Fibroblast of gingiva (primary cell): ENCODE measurements around the gene ARPP19.
A peak's percentile ranks its signal among the peaks of the same experiment; 100 is the strongest.
"Not testable (repeated sequence)": the region's sequence is repeated elsewhere in the genome, so short reads cannot be mapped to it uniquely, and the experiment has no call there.

Experiments
- DNase-seq: peaks from one replicate; pipeline ENCODE4 v3.0.0-alpha.2; 2011; ENCODE audit warnings: low read depth

Gene ARPP19

DNA sequence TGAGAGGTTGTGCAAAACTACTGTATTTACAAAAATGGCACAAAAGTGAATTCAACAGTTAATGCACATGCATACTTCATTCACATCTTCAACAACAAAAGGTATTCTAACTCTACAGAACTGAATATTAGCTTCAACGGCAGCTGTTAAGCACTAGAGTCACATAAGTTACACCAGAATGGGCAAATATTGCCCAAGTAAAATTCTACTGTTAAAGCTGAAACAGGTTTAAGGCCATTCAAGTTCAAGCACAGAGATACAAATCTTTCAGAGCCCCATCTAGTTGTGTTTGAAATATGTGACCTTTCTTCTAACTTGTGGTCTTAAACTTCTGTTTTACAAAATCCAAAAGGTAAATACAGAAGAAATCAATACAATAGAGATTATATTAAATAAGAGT lies 17.6 kb downstream of the ARPP19 start:
- not testable (repeated sequence) for DNase-seq

DNA sequence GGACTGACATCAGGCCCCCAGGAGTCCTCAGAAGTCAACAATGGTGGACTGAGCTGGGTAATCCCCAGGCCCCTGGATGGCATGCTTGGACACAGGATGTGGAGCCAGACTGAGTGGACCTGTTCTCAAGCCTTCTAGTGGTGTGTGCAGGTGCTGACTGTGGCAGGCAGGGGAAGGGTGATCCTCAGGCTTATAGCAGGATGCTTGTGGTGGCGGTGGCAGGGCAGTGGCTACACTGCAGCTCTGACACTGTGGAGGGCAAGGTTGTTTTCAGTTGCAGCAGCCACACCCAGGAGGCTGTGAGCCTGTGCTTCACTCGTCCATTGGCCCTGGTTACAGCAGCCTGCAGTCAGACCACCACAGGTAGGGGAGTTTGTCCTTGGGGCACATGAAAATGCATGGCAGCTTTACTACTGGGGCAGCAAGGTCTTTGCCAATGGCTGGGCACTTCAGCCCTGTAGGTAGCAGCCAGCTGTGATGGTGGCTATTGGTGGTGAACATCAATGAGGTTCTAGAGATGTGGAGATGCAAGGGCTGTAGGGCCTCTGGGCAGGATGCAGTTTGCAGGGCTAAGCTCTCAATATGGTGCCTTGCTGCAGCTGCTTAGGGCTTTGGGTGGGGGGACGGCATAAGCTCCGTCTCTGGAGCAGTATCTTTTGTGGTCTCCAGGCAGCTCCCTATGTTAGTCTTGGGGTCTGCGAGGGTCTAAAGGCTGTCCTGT lies 22.6 kb downstream of the ARPP19 start:
- DNase-seq, result no peak

DNA sequence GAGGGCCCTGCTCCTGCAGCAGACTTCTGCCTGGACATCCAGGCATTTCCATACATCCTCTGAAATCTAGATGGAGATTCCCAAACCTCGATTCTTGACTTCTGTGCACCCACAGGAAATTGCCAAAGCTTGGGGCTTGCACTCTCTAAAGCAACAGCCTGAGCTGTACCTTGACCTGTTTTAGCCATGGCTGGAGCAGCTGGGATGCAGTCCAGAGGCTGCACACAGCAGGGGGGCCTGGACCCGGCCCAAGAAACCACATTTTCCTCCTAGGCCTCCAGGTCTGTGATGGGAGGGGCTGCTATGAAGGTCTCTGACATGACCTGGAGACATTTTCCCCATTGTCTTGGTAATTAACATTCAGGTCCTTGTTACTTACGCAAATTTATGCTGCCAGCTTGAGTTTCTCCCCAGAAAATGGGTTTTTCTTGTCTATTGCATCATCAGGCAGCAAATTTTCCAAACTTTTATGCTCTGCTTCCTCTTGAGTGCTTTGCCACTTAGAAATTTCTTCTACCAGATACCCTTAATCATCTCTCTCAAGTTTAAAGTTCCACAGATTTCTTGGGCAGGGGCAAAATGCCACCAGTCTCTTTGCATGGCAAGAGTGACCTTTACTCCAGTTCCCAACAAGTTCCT lies 28.3 kb downstream of the ARPP19 start:
- no peak for DNase-seq

DNA sequence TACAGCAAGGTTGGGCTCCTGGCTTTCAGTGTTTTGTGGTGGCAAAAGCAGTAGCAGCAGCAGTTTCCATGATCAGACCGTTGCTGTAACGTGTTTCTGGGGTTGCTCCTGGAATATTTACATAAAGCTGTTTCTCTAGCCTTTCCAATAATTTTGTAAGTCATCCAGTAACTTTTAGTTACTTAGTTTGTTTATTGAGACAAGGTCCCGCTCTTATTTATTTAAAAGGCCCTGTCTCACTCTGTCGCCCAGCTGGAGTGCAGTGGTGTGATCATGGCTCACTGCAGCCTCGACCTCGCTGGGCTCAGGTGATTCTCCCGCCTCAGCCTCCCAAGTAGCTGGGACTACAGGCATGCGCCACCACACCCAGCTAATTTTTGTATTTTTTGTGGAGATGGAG lies 31.4 kb downstream of the ARPP19 start:
- no peak for DNase-seq

DNA sequence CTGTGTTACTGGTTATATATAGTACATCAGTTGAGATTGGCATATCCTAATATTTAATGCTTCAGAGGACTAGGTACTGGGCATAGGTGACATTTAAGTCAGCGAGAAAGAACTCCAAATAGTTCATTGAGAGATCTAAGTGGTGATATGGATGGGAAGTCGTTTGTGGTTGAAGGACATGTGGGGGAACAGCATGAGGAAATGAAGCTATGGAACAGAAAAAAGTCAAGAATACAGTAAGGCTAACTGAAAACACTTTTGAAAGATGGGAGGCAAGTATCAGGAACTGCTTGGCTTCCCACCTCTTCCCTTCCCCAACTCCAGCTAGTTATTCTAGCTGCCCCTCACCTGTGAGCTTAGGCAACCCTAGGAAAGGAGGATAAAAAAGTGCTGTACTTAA lies 36.4 kb downstream of the ARPP19 start:
- DNase-seq, result no peak

DNA sequence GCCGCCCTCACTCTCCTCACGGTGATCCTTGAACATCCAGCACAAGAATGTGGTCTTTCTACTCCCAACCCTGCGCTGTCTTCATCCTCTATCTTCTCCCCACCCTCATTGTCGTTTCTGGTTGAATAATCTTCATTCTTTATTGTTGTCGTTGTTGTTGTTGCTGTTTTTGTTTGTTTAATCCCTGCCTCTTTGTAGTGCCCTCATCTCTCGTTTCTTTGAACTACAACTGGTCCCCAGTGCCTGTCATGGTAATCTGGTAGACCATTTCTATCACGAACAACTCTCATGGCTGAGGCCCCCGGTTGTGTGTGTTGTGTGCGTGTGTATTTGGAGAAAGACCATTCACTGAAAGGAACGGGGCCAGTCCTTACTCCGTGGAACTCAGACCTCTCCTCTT lies 38.9 kb downstream of the ARPP19 start:
- DNase-seq, result no peak

DNA sequence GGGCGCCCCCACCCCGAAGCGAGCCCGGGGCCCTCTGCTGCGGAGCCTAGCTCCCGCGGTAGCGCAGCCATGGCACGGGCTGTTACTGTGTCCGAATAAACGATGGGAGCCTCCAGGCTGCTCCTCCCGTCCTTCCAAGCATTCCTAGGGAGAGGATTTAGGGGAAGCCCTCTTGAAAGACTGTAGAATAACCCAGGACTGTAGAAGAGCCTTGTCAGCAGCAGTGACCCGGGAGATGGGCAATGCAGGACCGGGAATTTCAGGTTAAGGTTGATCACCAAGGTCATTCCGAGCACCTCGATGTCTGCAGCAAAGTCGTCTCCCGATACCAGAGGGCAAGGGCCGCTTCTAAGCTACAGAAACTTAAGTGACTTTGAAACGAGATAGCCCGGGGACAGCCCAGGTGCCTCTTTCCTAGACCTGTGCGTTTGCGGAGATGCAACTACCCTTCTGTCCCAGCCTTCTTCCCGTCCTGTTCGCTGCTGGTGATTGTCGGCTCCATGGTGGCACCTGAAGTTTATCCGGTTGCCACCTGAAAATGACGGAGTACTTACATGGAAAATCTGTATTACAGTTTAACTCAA lies 39.4 kb downstream of the ARPP19 start:
- no peak for DNase-seq

DNA sequence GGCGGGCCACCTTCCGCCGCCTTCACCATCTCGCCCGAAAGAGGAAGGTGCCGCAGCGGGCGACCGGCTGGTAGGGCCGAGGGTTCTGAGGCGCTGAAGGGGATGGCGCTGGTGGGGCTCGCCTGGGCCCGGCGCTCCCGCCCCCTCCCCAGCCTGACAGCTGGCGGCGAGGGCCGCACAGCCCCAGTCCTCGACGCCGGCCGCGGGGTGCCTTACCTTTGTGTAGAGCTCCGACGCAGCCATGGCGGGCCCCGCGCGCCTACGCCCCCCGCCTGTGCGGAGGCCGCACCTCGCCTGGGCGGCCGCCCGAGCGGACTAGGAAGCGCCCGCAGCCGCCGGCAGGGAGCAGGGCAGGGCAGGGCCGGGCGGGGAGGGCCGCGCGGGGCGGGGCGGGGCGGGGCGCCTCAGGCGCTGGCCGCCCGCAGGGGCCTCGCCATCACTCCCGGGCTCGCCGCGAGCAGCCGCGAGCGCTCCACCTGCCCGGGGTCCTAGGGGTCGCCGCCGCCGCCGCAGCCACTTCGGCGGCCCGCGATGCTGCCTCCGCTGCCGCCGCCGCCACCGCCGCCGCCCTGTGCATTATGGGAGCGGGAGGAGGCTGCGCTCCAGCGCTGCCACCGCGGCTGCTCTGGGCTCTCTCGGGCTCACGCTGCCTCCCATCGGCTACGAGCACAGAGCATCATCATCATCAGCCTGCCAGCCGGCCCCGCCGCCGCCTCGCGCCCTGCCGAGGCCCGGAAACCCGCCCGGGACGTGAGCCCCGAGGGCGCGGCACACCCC lies 40.1 kb downstream of the ARPP19 start, which contains the start of gene MYO5A:
Gene MYO5A (minus strand): TSS at position 317 of the 777 bp plus-strand sequence. CDS start 74 bp downstream, at position 243.
- peak; percentile 71 for DNase-seq

DNA sequence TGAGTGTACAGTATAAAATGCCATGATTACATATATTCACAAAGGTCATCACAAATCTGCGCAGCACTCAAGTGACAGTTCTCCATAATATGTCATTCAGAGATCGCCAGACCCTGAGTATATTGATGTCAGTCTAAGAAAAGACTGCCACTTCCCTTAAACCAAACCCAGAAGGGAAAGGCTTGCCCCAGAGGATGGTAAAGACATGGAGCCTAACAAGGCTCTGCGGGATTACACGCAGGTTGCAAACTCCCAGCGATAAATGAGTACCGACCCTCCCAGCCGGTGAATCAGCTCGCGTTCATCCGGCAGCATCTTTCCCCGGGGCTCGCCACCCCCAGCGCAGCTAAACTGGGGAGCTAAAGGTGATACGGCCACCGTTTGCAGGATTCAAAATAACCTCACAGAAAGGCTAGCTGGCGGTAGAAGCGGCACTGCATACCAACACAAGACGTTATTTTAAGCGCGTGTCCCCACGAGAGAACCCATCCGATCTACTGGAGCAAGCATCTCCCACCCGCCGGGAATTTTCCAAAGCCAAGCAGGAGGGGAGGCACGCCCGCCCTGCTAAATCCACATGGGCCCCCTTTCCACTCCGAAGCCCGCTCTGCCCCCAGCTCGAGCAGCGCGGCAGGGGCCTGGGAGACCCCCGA lies 40.8 kb downstream of the ARPP19 start:
- DNase-seq, result no peak

DNA sequence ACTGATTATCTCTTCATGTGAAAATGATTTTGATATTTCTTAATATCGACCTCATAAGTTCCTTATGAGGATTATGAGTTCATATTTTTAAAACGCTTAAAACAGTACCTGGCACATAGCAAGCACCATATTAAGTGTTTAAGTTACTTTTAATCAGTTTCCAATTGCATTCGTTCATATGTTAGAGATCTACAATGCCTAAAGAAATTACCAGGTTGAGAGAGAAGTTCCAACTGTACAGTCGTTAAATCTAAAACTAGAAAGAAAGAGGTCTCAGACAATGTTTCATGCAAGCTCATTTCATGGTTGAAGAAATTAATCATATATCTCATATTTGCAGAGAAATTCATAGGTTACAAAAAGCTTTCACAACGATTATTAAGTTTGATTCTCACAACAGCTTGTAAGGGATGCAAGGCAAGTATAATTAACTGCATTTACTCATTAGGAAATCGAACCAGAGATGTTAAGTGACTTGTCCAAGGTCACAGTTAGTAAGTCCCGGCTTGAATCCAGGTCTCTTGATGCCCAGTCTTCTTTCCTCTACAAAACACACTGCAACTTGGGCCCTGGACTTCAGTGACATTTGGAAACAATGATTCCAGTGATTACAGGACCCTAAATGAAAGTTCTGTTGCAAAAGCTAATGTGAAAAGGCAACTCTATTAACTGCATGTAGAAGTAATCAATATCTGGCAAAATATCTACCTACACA lies 41.5 kb downstream of the ARPP19 start:
- DNase-seq, result no peak

DNA sequence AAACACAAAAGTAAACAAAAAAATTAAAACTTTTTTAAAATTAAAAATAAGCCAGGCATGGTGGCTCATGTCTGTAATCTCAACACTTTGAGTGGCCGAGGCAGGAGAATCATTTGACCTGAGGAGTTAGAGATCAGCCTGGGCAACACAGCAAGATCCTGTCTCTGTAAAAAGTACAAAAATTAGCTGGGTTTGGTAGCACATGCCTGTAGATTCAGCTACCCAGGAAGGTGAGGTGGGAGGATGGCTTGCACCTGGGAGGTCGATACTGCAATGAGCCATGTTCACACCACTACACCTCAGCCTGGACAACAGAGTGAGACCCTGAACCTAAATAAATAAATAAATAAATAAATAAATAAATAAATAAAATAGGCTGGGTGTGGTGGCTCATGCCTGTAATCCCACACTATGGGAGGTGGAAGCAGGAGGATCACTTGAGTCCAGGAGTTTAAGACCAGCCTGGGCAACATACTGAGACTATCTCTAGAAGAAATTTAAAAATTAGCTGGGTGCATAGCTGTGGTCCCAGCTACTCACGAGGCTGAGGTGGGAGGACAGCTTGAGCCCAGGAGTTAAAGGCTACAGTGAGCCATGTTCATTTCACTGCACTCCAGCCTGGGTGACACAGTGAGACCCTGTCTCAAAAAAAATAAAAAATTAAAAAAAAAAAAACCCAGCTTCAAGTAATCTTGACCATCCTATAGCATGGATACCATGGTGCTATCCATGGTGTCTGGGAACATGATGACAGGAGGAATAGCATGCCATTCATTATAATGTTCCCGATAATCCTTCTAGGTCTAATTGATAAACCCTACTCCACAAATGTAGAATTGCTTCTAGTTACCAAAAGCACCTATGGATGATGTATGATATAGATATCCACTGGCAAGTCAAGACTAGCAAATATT lies 44.4 kb downstream of the ARPP19 start:
- DNase-seq, result no peak

DNA sequence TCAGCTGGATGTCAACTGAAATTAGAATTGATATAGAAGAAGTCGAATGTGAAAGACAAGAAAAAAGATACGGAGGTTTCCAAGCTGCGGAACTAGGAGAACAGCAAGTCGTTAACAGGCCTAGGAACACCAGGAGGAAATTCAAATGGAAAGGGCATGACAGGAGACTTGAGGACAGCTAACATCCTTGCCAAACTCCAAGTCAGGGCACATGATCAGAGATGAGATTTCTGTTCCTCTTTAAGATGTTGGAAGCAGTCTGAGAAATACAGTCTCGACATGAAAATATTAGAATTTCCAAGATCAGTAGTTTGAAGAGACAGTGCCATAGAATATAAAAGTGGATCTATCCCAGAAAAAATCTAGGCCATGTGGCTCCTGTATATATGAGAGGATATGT lies 45.2 kb downstream of the ARPP19 start:
- no peak for DNase-seq

DNA sequence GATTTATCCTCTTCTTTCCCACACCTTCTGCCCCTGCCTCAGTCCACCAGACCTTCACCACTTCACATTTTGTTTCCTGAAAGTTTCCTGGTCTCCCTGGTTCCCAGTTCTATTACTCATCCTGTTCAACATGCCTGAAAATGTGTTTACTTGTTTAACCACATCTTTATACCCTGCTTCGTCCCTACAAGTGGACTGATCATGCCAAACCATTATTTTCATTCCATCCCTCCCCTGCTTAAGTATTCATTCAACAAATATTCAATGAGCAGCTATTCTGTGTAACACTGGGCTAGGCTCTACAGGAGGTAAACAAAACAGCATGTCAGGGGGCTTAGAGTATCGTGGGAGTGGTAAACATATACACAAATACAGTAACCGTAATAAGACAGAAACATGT lies 45.6 kb downstream of the ARPP19 start:
- DNase-seq, result peak; percentile 76

DNA sequence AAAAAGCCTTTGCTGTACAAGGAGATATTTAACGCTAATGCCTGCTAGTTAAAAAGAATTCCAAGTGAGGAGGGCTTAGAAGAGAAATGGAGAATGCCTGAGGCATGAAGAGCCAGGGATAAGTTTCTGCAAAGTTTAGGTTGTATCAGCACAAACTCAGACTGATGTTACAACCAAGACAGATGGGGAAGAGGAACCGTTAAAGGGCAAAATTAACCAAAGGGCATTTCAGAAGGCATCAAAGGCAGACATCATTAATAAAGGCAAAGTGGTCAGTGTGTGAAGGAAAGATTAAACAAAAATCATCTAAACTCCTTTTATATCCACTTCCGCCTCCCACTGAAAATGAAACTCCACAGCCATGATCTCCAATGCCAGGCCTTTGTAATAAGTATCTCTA lies 47.1 kb downstream of the ARPP19 start:
- no peak for DNase-seq

DNA sequence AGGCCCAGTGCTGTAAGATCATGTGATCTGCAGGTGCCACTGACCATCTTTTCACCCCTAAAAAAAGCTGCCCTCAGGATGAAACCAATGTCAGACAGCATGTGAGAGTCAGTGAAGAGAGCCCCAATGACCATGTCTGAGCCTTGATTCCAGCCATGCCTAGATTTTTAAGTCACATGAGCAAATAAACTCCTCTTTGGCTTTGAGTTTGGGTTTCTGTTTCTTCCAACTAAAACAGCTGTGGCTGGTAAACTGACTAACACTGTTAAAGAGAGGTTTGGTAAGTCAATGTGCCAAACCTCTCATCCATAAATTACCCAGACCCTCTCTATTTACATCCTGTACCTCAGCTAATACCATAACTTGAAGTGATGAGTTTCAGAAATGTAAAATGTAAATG lies 48.4 kb downstream of the ARPP19 start:
- no peak for DNase-seq

DNA sequence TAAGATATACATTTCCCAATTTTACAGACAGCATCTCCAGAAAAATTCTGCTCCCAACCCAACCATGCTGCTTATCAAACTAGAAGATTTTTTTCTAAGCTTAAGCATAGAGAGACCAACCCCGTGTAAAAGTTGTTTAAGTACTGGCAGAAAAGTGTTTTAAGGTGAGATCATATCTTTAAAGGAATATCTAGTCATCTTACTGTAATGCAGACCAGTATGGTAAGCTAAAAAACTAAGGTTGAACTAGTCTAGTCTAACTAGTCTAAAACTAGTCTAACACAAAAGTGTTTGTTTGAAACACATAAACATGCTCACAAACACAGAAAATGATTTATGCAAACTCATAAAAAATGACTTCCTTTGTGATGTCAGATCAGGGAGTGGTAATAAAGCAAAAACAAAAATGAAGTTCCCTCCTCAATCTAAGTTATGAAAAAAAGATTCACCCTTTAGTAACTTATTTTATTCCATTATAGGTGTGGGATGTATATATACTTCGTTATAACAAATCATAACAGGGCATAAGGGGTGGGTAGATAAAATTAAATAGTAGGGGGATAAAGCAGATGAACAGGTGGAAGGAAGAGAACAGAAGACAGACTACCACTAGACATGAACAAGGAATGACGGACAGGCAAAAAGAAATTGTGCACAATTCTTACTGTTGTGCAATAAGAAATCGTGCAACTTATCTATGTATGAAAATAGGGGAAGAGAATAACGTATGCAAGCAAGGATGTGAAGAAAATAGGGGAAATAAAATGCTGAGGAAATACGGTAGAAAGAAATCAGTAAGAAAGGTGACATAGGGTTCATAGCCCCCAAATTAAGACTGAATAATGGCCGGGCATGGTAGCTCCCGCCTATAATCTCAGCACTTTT lies 50.1 kb downstream of the ARPP19 start:
- no peak for DNase-seq

DNA sequence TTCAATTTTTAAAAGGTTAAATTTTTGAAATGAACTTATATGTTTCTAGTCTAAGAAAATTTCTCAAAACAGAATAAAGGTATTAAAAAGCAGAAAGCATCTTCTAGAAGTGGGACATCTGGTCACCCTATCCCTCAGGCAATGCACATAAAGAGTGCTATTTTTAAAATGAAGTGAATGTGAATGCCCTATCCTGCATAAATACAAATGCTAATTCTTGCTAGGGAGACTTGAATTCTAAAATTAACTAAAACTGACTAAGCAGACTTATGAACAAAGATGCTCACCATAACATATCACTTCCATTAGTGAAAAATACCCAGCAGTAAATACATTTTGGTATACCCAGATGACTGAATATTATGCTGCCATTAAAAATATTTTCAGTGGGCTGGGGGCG lies 51.8 kb downstream of the ARPP19 start:
- DNase-seq, result no peak

DNA sequence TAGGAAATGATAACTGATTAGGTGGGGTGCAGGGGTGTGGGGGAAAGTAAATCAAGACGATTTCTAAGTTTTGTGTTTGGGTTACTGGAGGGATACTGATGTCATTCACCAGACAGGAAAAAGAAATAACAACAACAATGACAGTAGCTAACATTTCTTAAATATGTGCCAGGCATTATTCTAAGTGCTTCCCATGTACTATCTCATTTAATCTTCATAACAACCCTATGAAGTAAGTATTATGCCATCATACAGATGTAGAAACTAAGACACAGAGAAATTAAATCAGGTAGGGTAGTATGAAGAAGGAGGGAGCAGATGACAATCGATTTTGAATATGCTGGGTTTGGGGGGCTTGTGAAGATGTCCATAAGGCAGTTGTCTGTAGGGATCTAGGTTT lies 53.5 kb downstream of the ARPP19 start:
- no peak for DNase-seq

DNA sequence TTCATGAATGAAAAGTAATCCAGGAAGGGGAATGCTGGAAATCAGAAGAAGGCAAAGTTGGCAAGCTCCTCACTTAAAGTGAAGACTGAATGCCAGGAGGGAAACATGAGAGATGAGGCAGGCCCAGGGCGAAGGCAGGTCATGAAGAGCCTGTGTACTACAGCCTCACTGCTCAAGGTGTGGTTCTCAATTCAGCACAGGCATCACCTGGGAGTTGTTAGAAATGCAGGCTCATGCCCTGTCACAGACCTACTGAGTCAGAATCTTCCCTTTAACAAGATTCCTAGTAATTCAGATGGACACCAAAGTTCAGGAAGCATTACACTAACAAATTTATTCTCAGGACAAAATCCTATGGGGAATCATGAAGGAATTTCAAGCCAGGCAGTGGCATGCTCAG lies 54.3 kb downstream of the ARPP19 start:
- no peak for DNase-seq
